ENCODE results near the gene PCNT. TPM values are rescaled to one million over a fixed set of nuclear protein-coding genes. Genes with fewer than 3 reads are reported as not detected.

Gene PCNT
- total and polyA plus RNA-seq, 10 of the 15 experiments (the other 5 are each of a cell fraction or from before 2014, with no cell fraction given) = 2.9 to 39.6 (median 20.5) TPM

GRCh38 chr21:46421756-46422555 is 98.0 kb downstream of the PCNT start:
- H4K20me1 ChIP-seq (ENCODE audit: control insufficient read depth, insufficient read depth) = no peaks in the 10 kb centered on the region
- no TSS peak for BruUV-seq (replicated peaks)
- ATAC-seq (no peak), DNase-seq (ENCODE audit: low read depth, low spot score) (no peak), FAIRE-seq (no peak)
- RAD21 ChIA-PET (ENCODE audit: unreplicated experiment) = interaction anchor here (0.5 kb wide), 1 partner anchor 278 kb away, joined by 3 read pairs; no protein-coding TSS in a partner anchor
- no peaks in the 10 kb centered on the region for H3K9me3 ChIP-seq (replicated peaks; ENCODE audit: control insufficient read depth, insufficient read depth, low read length)
- POLR2A ChIA-PET = no interaction called here
- SMC1A ChIA-PET (ENCODE audit: uncharacterized antibody, unreplicated experiment) = no interaction called here
- no peak overlapping the region for H3K4me2 ChIP-seq (ENCODE audit: control insufficient read depth, insufficient read depth)
- in situ Hi-C loops (cut with MboI) (no loop called here), intact Hi-C loops (cut with micrococcal nuclease; ENCODE audit: unreplicated experiment) (no loop called here)
- H3K4me1 ChIP-seq (ENCODE audit: control insufficient read depth, insufficient read depth, low read length) = no peaks in the 10 kb centered on the region
- CTCF ChIA-PET = no interaction called here
- H2AFZ ChIP-seq (ENCODE audit: control insufficient read depth, low read depth, low read length) = no peak overlapping the region
- 95% methylated on average over 29 of the region's 35 CpGs for WGBS (ENCODE audit: insufficient coverage, insufficient replicate concordance, low lambda C conversion rate, missing lambda C conversion rate)
- no peak overlapping the region for H3K9ac ChIP-seq (ENCODE audit: control insufficient read depth, insufficient read depth, low read length)
- no peaks in the 10 kb centered on the region for H3K79me2 ChIP-seq (ENCODE audit: control insufficient read depth, insufficient read depth, low read length)
- no peaks in the 10 kb centered on the region for H3K27me3 ChIP-seq (replicated peaks in 1 of 2; ENCODE audit: control insufficient read depth in 2 of 2, insufficient read depth in 2 of 2, low read length in 1 of 2)
- no peak overlapping the region for H3K27ac ChIP-seq (ENCODE audit: control insufficient read depth, insufficient read depth)
- H3K4me3 ChIP-seq = no peak overlapping the region
- peaks cover 8 to 12% of the 10 kb centered on the region in 2 experiments for H3K36me3 ChIP-seq (ENCODE audit: control insufficient read depth in 2 of 2, insufficient read depth in 2 of 2, low read length in 1 of 2)
- no peak for TF ChIP-seq GATAD2B (conservative IDR thresholded peaks at IDR 0.05; ENCODE audit: low read depth)
- no peak for TF ChIP-seq POLR2AphosphoS5 (IDR thresholded peaks at IDR 0.05; ENCODE audit: low read length)
- TF ChIP-seq ZBTB40 (IDR thresholded peaks at IDR 0.05; ENCODE audit: borderline replicate concordance) = no peak
- TF ChIP-seq ZNF24 (IDR thresholded peaks at IDR 0.05) = no peak
- no peak for TF ChIP-seq MAX (IDR thresholded peaks at IDR 0.05; ENCODE audit: low read depth, low read length)
- no peak for TF ChIP-seq MEF2B (IDR thresholded peaks at IDR 0.05; ENCODE audit: partially characterized antibody, poor library complexity, severe bottlenecking)
- no peak for TF ChIP-seq BCL3 (IDR thresholded peaks at IDR 0.05; ENCODE audit: borderline replicate concordance, insufficient read depth, low read depth, low read length, poor library complexity, severe bottlenecking)
- no peak for TF ChIP-seq CTCF (IDR thresholded peaks at IDR 0.05 in 2 of 3, conservative IDR thresholded peaks at IDR 0.05 in 1 of 3; ENCODE audit: control insufficient read depth in 2 of 3, extremely low read depth in 1 of 3, insufficient read depth in 1 of 3, low read depth in 3 of 3, low read length in 3 of 3)
- TF ChIP-seq NR2C1 (IDR thresholded peaks at IDR 0.05) = no peak
- no peak for TF ChIP-seq USF2 (IDR thresholded peaks at IDR 0.05; ENCODE audit: borderline replicate concordance, low read depth, low read length)
- no peak for TF ChIP-seq NKRF (conservative IDR thresholded peaks at IDR 0.05)
